Activated CD4-positive, alpha-beta T cell treated with anti-CD3 and anti-CD28 coated beads for 24 hours (primary cell): ENCODE measurements around the gene LGALS3BP.
"Not testable (repeated sequence)": the region's sequence is repeated elsewhere in the genome, so short reads cannot be mapped to it uniquely, and the experiment has no call there.

Experiments
- DNase-seq, 2 donors: peaks; one replicate each; pipeline ENCODE4 v3.0.0-alpha.2; 2020; ENCODE audit warnings: low read depth in 2 of 2

The LGALS3BP gene

GRCh38 chr17:78963378-78963777 is 16.3 kb downstream of the LGALS3BP start:
- DNase-seq = no peak

GRCh38 chr17:78962984-78963348 is 16.8 kb downstream of the LGALS3BP start:
- not testable (repeated sequence) for DNase-seq

DNA sequence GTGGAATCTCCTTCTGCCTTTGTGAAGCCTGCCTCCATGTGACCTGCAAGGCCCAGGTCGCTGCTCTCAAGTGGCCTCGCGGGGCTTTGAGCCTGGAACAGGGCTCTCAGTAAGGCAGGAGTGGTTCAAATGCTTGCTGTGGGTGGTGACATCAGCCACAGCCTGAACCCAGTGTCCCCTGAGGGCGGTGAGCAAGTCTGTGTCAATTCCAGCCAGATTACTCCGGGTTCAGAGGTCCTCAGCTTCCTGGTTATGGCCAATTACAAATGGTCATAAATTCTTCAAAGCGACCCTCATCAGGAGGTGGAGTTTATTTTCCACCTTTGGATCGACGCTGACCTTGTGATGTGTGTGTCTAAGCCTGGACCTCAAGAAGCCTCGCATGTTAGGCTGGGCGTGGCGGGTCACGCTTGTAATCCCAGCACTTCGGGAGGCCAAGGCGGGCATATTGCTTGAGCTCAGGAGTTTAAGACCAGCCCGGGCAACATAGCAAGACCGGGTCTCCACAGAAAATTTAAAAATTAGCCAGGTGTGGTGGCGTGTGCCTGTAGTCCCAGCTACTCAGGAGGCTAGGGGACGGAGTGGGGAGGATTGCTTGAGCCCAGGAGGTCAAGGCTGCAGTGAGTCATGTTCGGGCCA is 17.3 kb downstream of the LGALS3BP start:
- no peak for DNase-seq

DNA sequence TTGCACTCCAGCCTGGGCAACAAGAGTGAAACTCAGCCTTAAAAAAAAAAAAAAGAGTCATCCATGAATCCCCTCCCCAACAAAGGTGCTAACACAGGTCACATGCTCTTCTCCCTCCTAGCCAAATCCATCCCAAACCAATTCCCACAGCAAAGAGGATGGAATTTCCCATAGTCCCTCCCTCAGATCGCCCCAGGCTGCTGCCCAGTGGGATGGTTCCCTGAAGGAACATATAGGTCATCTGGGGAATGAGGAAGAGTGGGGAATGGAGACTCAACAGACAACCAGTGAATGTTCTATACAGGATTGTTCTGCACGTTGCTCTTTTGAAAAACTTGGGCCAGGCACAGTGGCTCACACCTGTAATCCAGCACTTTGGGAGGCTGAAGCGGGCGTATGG is 18.2 kb downstream of the LGALS3BP start:
- no peak for DNase-seq

- no peak for DNase-seq
These were observed 18.8 kb downstream of the LGALS3BP start for GRCh38 chr17:78960928-78961327.

GRCh38 chr17:78959803-78960202 is 19.9 kb downstream of the LGALS3BP start:
- no peak for DNase-seq

DNA sequence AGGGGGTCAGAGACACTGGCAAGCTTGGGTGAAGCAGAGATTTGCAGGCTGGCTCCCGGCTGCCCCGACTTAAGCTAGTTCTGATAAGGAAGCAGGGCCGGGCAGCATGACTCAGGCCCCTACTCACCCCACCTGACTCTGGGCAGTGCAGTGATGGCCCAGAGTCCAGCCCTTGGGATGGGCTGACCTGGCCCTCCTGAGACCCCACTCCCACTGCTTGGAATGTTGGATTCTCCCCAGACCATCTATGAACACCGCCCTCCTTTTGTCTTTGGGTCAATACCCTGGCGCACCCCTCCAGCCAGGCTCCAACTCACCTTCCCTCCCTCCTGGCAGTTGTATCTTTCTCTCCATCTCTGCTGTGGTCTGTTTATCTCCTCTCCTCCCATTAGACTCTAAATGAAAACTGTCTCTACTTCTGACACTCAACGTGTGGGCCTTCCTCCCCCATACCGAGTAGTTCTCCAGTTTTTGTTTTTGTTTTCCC is 21.0 kb downstream of the LGALS3BP start:
- DNase-seq = no peak

DNA sequence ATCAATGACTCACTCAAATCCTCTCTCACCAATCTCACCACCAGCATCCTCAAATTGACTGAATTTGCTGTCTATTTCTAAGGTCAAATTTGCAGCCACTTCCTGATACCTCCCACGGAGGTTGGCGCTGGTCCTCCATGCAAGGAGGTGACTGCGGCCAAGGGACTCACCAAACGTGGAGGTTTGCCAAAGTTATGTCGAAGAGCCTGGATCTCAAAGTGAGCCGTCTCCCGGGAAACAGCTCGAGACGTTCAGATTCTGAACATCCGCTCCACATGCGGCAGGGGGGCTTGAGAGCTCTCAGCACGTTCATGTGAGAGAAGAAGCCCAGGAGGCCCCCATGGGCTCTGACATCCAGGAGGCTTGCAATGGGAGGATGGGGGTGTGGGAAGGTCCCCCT is 22.6 kb downstream of the LGALS3BP start:
- no peak for DNase-seq

- no peak for DNase-seq
These were observed 23.5 kb downstream of the LGALS3BP start for GRCh38 chr17:78956254-78956653.

DNA sequence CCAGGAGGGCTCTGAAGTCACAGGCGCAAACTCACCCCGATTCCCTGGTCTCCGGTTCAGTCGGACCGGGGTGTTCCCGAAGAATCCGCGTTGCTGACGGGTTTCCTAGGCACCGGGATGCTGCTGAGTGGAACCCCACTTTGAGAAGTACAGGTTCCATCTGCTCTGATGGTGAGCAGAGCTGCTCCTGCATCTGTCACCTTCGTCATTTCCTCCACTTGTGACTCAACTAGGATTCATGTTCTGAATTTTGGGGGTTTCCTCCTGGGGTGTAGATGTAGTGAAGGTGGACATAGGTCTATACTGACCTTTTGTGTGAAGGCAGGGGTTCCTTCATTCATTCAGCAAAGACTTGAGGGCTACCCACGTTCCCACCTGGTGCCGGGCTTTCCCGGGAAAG is 25.0 kb downstream of the LGALS3BP start:
- no peak for DNase-seq

DNA sequence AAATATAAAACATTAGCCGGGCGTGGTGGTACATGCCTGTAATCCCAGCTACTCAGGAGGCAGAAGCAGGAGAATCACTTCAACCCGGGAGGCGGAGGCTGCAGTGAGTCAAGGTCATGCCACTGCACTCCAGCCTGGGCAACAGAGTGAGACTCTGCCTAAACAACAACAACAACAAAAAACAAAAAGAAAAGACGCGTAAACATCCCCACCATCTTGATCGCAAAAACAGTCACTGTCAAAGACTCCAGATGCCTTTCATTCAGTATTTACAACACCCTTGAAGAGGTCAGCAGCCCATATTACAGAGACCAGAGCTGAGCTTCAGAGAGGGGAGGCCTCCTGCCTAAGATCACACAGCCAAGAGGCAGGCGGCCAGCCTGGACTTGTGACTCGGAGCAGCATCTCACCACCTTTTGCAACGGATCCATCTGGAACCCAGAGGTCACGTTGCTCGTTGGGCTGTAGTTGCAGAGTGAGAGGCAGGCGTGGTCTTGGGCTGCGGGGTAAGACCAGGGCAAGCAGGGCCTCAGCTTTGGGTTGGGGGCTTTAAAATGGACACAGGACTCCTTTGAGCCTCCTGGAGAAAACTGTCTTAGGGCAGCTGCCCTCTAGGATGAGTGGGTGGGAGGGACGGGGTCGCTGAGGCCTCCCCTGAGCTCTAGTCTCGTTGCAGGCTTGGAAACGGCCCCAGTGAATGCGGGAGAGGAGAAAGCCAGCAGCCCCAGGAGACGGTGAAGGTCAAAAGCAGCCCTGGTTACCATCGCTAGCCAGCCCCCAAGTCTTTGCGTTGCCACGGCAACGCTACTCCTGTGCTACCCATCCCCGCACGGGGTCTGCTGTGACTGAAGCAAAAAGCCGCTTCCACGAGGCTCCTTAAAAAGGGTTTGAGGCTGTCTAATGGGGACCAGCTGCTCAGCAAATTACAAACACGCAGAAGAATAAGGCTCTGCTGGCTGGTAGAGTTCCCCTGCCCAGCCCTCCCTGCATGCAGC is 26.1 kb downstream of the LGALS3BP start:
- no peak for DNase-seq

GRCh38 chr17:78952706-78953105 is 27.0 kb downstream of the LGALS3BP start:
- DNase-seq = no peak

- DNase-seq = no peak
These were observed 27.7 kb downstream of the LGALS3BP start for GRCh38 chr17:78951967-78952551.

DNA sequence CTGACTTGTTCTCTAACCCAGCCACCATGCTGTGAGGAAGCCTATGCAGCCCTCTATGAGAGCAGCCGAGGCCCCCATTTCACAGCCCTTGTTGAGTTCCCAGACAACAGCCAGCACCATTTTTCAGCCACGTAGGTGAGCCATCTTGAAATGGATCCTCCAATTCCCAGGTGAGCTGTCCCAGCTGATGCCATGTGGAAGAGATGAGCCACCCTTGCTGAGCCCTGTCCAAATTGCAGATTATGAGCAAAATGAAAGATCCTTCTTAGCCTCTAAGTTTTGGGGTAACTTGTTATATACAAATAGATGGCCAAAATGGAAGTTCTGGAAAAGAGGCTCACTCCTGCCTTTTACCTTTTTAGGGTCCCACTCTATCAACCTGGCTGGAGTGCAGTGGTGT is 28.9 kb downstream of the LGALS3BP start:
- no peak for DNase-seq

GRCh38 chr17:78947235-78948149 is 32.2 kb downstream of the LGALS3BP start:
- no peak for DNase-seq

- DNase-seq = no peak
These were observed 33.1 kb downstream of the LGALS3BP start for GRCh38 chr17:78946631-78947030.

- no peak for DNase-seq
These were observed 33.6 kb downstream of the LGALS3BP start for GRCh38 chr17:78946131-78946530.

- DNase-seq = not testable (repeated sequence)
These were observed 34.3 kb downstream of the LGALS3BP start for GRCh38 chr17:78945455-78945854.

- DNase-seq = no peak
These were observed 34.8 kb downstream of the LGALS3BP start for GRCh38 chr17:78944956-78945355.

DNA sequence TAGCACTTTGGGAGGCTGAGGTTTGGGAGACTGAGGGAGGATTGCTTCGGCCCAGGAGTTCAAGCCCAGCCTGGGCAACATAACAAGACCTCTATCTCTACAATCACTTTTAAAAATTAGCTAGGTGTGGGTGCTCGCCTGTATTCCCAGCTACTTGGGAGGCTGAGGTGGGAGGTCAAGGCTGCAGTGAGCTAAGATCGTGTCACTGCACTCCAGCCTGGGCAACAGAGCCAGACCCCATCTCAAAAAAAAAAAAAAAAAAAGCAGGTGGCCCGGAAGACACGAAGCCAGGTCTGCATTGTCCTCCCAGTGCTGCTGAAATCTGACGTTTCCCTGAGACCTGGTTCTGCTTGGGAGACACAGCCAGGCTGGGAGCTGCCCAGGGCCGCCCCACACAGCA is 35.7 kb downstream of the LGALS3BP start:
- no peak for DNase-seq

- DNase-seq = no peak
These were observed 39.0 kb downstream of the LGALS3BP start for GRCh38 chr17:78940708-78941107.
